Suppressor macrophage treated with lipopolysaccharide for 4 hours (primary cell): ENCODE data around the gene EDARADD.
A peak's percentile ranks its signal among the peaks of the same experiment; 100 is the strongest.
"Not testable (repeated sequence)": the region's sequence is repeated elsewhere in the genome, so short reads cannot be mapped to it uniquely, and the experiment has no call there.

Experiments
- DNase-seq: peaks from one replicate; pipeline ENCODE4 v3.0.0-alpha.2; 2020

Gene EDARADD

DNA sequence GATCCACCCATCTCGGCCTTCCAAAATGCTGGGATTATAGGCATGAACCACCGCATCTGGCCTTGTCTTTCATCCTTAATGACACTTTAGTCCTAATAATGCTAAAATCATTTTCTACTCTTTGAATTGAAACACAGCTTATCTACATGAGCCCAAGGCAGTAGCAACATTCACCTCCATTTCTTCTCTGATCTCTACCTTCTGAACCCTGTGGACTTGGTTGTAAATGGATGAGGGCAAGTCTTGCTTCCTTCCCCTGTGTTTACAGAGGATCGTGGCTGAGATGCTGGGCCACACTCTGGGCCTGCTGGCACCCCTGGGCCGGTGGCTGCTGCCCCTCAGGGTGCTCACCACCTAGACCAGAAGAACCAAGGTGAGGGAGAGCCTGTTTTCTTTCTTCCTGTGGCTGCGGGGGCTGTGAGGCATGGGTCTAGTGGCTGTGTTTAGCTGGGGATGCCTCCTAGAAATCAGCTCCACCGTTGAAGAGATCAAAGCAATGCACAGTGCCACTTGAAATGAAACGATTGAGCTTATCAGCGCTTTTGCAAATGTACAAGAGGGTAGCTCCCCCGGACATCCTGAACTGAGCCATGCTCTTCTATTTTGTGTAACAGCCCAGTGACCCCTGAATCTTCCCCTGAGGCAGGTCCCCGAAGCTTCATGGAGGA is 97.5 kb downstream of the EDARADD start:
- DNase-seq, result no peak

DNA sequence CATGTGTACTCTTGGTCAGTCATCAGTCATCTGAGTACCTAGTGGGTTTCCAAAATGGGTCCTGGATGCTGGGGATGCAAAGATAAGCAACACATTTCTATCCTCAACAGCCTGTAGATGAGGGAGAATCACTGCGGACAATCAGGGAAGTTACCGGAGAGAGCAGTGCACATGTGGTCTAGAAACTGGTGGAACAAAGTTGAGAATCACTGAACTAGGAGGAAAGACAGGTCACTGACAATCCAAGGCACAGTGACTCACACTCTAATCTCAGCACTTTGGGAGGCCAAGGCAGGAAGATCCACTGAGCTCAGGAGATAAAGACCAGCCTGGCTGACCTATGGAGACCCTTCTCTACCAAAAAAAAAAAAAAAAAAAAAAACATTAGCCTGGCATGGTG is 98.3 kb downstream of the EDARADD start:
- DNase-seq, result no peak

DNA sequence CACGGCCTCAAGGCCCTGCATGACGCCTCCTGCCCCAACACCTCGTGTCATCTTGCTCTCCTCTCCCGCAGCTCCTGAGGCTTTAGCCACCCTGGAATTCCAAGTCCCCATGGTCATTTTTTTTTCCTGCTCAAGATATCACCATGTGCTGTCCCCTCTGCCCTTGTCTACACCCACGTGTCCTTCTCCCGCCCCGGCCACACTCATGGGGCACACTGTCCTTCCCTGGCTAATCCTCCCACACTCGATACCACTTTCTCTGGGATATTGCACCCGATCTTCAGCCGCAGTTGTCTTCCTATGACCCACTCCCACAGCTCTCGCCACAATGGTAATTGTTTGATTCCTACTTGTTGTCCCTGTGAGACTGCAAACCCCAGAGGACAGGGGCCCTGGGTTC is 100.0 kb downstream of the EDARADD start:
- no peak for DNase-seq

- DNase-seq, result no peak
Observed at GRCh38 chr1:236494586-236495466, 100.7 kb downstream of the EDARADD start.

GRCh38 chr1:236495467-236496112 is 101.5 kb downstream of the EDARADD start:
- no peak for DNase-seq

DNA sequence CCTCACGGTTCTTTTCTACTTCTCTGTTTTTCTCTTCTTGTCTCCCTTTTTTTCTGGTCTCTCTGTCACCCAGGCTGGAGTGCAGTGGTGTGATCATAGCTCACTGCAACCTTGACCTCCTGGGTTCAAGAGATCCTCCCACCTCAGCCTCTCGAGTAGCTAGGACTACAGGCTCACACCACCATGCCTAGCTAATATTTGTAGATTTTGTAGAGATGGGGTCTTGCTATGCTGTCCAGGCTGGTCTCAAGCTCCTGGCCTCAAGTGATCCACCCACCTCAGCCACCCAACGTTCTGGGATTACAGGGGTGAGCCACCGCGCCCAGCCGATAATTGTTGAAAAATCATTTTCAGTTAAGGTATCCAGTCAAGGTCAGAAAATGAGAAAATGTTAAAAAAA is 103.8 kb downstream of the EDARADD start:
- no peak for DNase-seq

DNA sequence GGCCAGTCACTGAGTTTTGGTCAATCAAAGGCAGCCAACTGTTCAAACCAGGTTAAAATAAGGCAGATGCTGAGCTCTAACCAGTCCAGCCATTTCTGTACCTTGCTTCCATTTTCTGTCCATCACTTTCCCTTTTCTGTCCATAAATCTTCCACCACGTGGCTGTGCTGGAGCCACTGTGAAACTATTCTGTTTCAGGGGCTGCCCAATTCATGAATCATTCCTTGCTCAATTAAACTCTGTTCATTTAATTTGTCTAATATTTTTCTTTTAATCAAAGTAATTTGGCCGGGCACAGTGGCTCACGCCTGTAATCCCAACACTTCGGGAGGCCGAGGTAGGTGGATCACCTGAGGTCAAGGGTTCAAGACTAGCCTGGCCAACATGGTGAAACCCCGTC is 107.0 kb downstream of the EDARADD start:
- DNase-seq, result no peak

GRCh38 chr1:236502579-236502971 is 108.5 kb downstream of the EDARADD start:
- DNase-seq, result no peak

DNA sequence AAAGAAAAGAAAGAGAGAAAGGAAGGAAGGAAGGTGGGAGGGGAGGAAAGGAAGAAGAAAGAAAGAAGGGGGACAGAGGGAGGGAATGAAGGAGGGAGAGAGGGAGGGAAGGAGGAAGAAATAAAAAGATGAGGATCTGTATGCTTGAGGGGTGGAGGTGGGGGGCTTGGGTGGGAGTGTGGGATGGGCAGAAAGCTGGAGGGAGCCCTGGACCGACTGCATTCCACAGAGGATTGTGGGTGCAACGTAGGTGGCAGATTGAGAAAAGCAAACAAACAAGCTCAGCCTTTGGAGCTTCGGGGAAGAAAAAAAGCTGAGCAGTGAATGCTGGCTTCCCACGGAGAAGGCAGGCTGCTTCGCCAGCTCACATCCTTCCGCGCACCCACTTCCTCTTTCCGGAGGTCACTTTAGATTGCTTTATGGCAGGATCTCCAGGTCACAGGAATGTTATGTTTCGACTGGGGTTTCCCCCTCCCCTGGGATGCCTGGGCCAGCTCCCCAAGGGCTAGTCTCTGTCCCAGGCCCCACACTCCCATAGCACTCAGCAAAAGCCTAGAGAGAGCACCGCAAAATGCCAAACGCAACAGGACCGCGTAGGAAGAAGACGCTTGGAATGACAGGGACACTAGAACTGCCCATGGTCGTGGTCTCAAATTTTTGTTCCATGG is 109.0 kb downstream of the EDARADD start:
- peak; percentile 90 for DNase-seq

GRCh38 chr1:236504338-236504737 is 110.3 kb downstream of the EDARADD start:
- DNase-seq, result not testable (repeated sequence)

DNA sequence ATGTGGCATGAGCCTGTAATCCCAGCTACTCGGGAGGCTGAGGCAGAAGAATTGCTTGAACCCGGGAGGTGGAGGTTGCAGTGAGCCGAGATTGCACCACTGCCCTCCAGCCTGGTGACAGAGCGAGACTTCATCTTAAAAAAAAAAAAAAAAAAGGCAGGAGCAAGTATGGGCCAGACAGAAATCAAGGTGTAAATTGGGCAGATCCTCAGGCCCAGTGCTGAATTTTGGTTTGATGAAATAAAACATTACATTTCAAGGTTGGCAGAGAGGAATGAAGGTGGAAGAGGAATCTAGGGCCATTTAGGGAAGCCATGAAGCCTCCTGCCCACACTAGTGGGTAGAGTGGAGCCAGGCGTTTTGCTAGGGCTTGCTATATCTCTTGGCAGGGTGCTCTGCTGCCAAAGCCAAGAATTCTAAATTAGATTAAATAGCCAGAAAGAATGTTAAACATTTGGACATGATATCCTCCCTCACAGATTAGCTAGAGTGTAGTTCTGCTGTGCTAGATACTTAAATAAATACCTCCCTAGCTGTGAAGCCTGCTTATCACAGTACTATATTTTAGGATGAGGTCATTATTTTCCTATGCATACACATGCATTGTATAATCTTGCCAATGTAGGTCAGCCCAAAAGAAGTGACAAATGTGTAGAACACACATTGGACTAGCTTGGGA is 113.1 kb downstream of the EDARADD start:
- no peak for DNase-seq

DNA sequence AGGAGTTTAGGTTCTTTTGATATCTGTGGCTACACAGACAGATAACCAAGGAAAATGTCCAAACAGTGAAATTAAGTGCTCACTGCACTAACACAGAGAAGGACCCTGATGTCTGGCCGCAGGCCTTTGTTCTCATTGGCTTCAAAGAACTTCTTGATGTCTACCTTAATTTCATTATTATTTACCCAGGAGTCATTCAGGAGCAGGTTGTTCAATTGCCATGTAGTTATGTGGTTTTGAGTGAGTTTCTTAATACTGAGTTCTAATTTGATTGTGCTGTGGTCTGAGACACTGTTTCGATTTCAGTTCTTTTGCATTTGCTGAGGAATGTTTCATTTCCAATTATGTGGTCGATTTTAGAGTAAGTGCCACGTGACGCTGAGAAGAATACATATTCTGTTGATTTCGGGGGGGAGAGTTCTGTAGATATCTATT is 114.5 kb downstream of the EDARADD start:
- no peak for DNase-seq

DNA sequence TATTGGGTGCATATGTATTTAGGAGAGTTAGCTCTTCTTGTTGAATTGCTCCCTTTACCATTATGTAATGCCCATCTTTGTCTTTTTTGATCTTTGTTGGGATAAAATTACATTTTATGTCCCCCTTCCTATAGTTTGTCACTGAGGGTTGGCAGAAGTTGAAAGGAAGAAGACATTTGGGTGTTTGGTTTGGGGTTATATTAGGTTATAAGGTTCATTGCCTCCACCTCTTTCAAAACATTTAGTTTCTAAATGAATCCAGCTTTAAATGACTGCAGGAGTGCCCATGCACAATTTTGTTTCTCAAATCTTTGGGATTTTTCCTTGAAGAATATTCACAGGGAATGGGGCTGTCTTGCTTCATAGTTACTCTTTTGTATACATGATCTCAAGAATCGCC is 115.1 kb downstream of the EDARADD start:
- DNase-seq, result no peak

DNA sequence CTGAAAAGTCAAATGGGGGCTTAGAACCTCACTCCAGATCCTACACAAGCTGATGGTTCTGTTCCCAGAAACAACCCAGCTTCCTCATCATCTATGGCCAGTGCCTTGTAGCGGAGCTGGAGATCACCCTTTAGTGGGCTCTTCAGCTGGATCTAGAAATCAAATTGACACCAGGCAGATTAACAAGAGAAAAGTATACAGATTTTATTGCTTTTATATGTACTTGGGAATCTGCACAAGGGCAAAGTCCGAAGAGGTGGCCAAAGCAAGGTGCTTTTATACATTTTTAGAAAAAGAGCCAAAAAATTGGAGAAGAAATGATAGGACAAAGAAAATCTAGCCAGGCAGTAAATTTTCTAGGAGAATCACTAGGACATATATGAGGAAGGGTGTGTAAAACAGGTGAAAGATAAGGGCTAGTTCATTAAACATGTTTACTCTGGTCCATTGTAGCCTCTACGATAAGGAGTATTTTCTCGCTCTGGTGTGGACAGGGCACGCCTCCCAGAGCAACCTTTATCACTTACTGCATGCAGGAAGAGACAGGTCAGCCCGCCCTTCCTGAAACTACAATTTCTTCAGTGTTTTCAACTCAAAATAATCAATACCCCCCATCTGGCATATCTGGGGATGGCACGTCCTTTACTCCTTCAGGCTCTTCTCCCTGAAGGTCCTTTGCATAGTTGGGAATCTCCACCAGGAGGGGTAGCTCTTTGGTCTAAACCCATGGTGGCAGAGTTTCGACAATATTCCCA is 115.7 kb downstream of the EDARADD start:
- no peak for DNase-seq

DNA sequence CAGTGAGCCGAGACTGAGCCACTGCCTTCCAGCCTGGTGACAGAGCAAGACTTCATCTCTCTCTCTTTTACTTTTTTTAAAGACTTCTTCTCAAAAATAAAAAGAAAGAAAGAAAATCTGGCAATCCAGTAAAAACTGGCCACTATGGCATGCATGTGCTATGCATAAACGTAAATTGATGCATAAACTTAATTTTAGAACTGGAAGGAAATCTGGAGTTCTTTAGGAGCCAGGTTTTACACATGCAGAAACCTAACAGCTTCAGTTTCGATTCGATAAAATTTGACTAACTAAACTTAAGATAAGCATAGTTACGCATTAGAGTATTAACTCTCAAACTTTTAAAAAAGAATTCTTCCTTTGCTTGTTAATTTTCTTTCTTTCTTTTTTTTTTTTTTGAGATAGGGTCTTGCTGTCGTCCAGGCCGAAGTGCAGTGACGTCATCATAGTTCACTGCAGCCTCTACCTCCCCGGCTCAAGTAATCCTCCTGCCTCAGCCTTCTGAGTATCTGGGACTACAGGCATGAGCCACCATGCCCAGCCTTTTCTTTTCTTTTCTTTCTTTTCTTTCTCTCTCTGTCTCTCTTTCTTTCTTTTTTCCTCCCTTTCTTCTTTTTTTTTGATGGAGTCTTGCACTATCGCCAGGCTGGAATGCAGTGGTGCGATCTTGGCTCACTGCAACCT is 117.8 kb downstream of the EDARADD start:
- DNase-seq, result no peak

- DNase-seq, result no peak
Observed at GRCh38 chr1:236514703-236515442, 120.8 kb downstream of the EDARADD start.

DNA sequence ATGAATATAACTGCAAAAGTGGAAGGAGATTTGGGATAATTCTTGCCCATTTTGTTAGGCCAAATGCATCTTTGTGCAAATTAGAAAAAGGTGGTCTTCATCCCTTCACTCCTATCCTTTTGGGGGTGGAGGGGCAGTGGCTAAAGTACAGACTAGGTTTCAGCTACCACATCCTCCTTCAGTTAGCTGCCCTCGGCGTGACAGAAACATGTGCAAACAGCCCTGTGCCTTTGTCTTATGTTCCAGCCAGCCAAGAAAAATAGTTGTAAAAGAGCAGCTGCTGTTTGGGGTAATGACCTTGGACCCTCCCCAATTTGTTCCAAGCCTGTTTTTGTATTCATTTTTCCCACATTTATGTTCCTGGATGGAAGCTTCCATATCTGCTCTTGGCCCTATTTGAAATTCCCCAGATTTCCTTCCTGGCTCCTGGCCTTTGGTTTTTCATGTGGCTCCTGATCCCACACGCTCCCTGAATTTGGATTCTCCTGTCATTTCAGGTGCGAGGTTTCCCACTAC is 121.4 kb downstream of the EDARADD start:
- DNase-seq, result no peak

GRCh38 chr1:236516929-236517704 is 123.0 kb downstream of the EDARADD start:
- no peak for DNase-seq

GRCh38 chr1:236518322-236518721 is 124.2 kb downstream of the EDARADD start:
- no peak for DNase-seq
